ENCODE results near the gene THEM4. TPM values are rescaled to one million over a fixed set of nuclear protein-coding genes. Genes with fewer than 3 reads are reported as not detected.

THEM4 gene
- total and polyA plus RNA-seq, 7 experiments from 2014 or later = 37.6 to 143 (median 113) TPM

DNA sequence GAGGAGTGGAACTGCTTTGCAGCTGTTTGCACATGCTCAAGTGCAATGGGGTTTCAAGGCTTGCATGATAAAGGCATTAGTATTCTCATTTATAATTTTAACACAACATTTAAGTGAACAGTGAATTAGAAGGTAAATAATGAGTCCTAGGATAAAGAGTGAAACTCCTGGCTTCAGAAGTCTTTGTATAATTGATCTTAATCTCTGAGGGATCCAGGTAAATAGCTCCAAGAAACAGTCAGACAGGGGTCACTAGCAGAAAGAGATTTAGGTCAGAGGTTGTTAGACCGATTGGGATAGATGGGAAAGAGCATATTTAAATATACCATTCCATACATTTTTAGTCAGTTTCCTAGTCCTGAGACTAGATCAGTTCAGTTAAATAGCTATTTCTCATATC is 14.1 kb upstream of the THEM4 start:
- ATAC-seq = no peak
- peak overlapping the region in 3 of 9 donors; percentile 32 to 77 (median 35) for H3K27ac Mint-ChIP-seq

DNA sequence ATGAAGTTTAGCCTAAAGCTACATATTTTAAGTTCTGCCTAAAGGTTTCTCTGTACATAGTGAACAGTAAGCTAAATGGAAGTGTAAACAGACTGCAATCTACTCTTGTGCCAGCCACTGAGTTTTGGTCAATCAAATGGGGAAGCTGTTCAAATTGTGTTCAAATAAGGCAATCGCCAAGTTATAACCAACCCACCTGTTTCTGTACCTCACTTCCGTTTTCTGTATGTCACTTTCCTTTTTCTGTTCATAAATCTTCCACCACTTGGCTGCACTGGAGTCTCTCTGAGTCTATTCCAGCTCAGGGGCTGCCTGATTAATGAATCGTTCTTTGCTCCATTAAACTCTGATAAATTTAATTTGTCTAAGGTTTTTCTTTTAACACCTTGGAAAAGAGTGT is 10.8 kb upstream of the THEM4 start:
- Mint-ChIP-seq H3K27ac (peak overlapping the region in 3 of 9 donors; percentile 13 to 56 (median 32)), H3K36me3 (no peaks in the 10 kb centered on the region), H3K9me3 (no peaks in the 10 kb centered on the region), H3K4me3 (no peak overlapping the region), H3K27me3 (peaks cover 0 to 9% (median 0%) of the 10 kb centered on the region in 5 donors), H3K4me1 (peaks cover 5 to 15% (median 11%) of the 10 kb centered on the region in 7 donors)
- ChIA-PET CTCF (interaction anchor here (1.0 to 1.1 kb wide), 2 partner anchors 13 to 21 kb away, joined by 3 read pairs; no protein-coding TSS in a partner anchor), POLR2A (interaction anchor here (0.6 to 1.4 kb wide), 4 partner anchors 10 to 115 kb away, joined by 3 to 9 read pairs (median 3); no protein-coding TSS in a partner anchor)
- DNase-seq (no peak), ATAC-seq (peak; percentile 16)
- Histone ChIP-seq H3K27me3 (ENCODE audit: control insufficient read depth in 2 of 2, insufficient read depth in 2 of 2, low read length in 2 of 2) (no peaks in the 10 kb centered on the region), H3K9me3 (ENCODE audit: control insufficient read depth in 2 of 3, low read length in 3 of 3) (no peaks in the 10 kb centered on the region), H3K36me3 (ENCODE audit: control insufficient read depth in 2 of 3, insufficient read depth in 3 of 3, low read length in 3 of 3) (no peaks in the 10 kb centered on the region), H3K4me3 (ENCODE audit: low read length) (no peak overlapping the region), H3K4me1 (ENCODE audit: control insufficient read depth in 2 of 2, insufficient read depth in 2 of 2, low read length in 2 of 2) (peaks cover 2 to 5% of the 10 kb centered on the region in 2 donors), H3K27ac (ENCODE audit: low read depth, low read length) (no peak overlapping the region)
- intact Hi-C loops (cut with micrococcal nuclease) = no loop called here

More for the DNA sequence above, 14.1 kb upstream of the THEM4 start:
- H3K4me3 Mint-ChIP-seq = no peak overlapping the region
- DNase-seq = no peak
- Histone ChIP-seq H3K27me3 (ENCODE audit: control insufficient read depth in 2 of 2, insufficient read depth in 2 of 2, low read length in 2 of 2) (no peaks in the 10 kb centered on the region), H3K4me3 (ENCODE audit: low read length) (no peak overlapping the region), H3K9me3 (ENCODE audit: control insufficient read depth in 2 of 3, low read length in 3 of 3) (no peaks in the 10 kb centered on the region), H3K4me1 (ENCODE audit: control insufficient read depth in 2 of 2, insufficient read depth in 2 of 2, low read length in 2 of 2) (peaks cover 5 to 10% of the 10 kb centered on the region in 2 donors), H3K36me3 (ENCODE audit: control insufficient read depth in 2 of 3, insufficient read depth in 3 of 3, low read length in 3 of 3) (no peaks in the 10 kb centered on the region), H3K27ac (ENCODE audit: low read depth, low read length) (no peak overlapping the region)
- peaks cover 9 to 27% (median 17%) of the 10 kb centered on the region in 7 donors for H3K4me1 Mint-ChIP-seq
- ChIA-PET CTCF (interaction anchor here (1.2 kb wide), 2 partner anchors 11 to 44 kb away, joined by 4 to 5 read pairs; no protein-coding TSS in a partner anchor), POLR2A (interaction anchor here (1.5 to 3.0 kb wide), 2 partner anchors 10 to 15 kb away, joined by 3 to 10 read pairs; partner anchors contain the start of gene THEM4)
- H3K27me3 Mint-ChIP-seq = peaks cover 0 to 1% (median 0%) of the 10 kb centered on the region in 5 donors
- H3K9me3 Mint-ChIP-seq = no peaks in the 10 kb centered on the region
- intact Hi-C loops (cut with micrococcal nuclease) = no loop called here
- H3K36me3 Mint-ChIP-seq = no peaks in the 10 kb centered on the region

DNA sequence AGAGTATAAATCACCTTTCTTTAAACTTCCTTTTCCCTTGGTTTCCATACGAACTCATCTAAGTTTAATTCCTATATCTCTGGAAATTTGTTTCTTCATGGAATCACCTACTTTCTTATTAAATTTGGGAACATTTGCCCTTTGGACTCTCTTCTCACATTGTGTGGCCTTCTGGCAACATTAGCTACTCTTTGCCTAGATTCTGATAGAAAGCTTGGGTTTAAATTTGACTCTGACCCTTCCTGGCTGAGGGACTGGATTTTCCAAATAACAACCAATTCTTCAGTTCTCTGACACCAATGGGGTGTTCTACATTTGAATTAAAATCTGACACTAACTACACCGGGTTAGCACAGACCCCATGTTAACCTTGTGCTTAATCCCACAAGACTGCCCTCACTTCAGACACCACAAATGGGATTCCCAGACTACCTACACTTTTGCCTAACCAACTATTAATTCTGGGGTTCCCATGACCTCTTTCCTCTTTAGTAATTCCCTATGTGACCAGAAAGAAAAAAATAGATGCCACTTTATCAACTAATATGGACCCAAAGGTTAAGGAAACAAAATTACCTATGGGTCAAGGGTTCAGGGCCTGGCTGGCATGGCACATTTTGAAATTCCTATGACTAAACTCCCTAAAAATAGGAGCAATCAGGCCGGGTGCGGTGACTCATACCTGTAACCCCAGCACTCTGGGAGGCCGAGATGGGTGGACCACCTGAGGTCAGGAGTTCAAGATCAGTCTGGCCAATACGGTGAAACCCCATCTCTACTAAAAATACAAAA is 9.7 kb upstream of the THEM4 start:
- Histone ChIP-seq H3K4me1 (ENCODE audit: control insufficient read depth in 2 of 2, insufficient read depth in 2 of 2, low read length in 2 of 2) (no peaks in the 10 kb centered on the region), H3K9me3 (ENCODE audit: control insufficient read depth in 2 of 3, low read length in 3 of 3) (no peaks in the 10 kb centered on the region), H3K27me3 (ENCODE audit: control insufficient read depth in 2 of 2, insufficient read depth in 2 of 2, low read length in 2 of 2) (no peaks in the 10 kb centered on the region), H3K27ac (ENCODE audit: low read depth, low read length) (no peak overlapping the region), H3K36me3 (ENCODE audit: control insufficient read depth in 2 of 3, insufficient read depth in 3 of 3, low read length in 3 of 3) (no peaks in the 10 kb centered on the region), H3K4me3 (ENCODE audit: low read length) (no peak overlapping the region)
- CTCF ChIA-PET = no interaction called here
- intact Hi-C loops (cut with micrococcal nuclease) = no loop called here
- no peak for ATAC-seq
- POLR2A ChIA-PET = interaction anchor here (1.3 kb wide), 1 partner anchor 116 kb away, joined by 3 read pairs; no protein-coding TSS in a partner anchor
- Mint-ChIP-seq H3K9me3 (no peaks in the 10 kb centered on the region), H3K4me1 (peaks cover 0 to 11% (median 6%) of the 10 kb centered on the region in 7 donors), H3K4me3 (no peak overlapping the region), H3K27me3 (peaks cover 0 to 9% (median 0%) of the 10 kb centered on the region in 5 donors), H3K27ac (no peak overlapping the region), H3K36me3 (no peaks in the 10 kb centered on the region)
- DNase-seq = no peak

DNA sequence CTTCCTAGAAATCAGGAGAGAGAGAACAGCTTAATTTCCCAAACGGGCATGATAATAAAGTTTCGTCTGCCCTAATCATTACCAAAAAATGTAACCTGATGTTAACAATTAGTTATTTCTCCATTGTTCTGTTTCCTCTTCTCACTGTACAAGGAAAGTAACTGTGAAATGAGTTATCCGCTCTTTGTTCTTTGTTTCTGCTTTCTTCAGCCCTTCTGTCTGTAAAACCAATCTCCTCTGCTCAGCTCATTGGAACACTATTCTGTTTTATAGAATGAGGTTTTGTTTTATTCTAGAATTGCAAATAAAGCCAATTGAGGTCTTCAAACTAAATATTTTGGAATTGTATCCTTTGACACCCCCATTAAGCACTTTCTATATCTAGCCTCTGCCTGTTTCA is 8.8 kb upstream of the THEM4 start:
- ChIA-PET POLR2A (interaction anchor here (1.6 kb wide), 1 partner anchor 10 kb away, joined by 8 read pairs; the partner anchor contains the start of gene THEM4), CTCF (interaction anchor here (0.5 kb wide), 1 partner anchor 9 kb away, joined by 3 read pairs; the partner anchor contains the start of gene THEM4)
- Mint-ChIP-seq H3K4me1 (peaks cover 0 to 11% (median 6%) of the 10 kb centered on the region in 7 donors), H3K9me3 (no peaks in the 10 kb centered on the region), H3K27ac (no peak overlapping the region), H3K27me3 (peaks cover 0 to 9% (median 0%) of the 10 kb centered on the region in 5 donors), H3K4me3 (no peak overlapping the region), H3K36me3 (no peaks in the 10 kb centered on the region)
- no peaks in the 10 kb centered on the region for H3K9me3 ChIP-seq (ENCODE audit: control insufficient read depth in 2 of 3, low read length in 3 of 3)
- H3K4me3 ChIP-seq (ENCODE audit: low read length) = no peak overlapping the region
- no peaks in the 10 kb centered on the region for H3K36me3 ChIP-seq (ENCODE audit: control insufficient read depth in 2 of 3, insufficient read depth in 3 of 3, low read length in 3 of 3)
- ATAC-seq (no peak), DNase-seq (no peak)
- intact Hi-C loops (cut with micrococcal nuclease) = no loop called here
- no peaks in the 10 kb centered on the region for H3K27me3 ChIP-seq (ENCODE audit: control insufficient read depth in 2 of 2, insufficient read depth in 2 of 2, low read length in 2 of 2)
- H3K4me1 ChIP-seq (ENCODE audit: control insufficient read depth in 2 of 2, insufficient read depth in 2 of 2, low read length in 2 of 2) = no peaks in the 10 kb centered on the region
- no peak overlapping the region for H3K27ac ChIP-seq (ENCODE audit: low read depth, low read length)

DNA sequence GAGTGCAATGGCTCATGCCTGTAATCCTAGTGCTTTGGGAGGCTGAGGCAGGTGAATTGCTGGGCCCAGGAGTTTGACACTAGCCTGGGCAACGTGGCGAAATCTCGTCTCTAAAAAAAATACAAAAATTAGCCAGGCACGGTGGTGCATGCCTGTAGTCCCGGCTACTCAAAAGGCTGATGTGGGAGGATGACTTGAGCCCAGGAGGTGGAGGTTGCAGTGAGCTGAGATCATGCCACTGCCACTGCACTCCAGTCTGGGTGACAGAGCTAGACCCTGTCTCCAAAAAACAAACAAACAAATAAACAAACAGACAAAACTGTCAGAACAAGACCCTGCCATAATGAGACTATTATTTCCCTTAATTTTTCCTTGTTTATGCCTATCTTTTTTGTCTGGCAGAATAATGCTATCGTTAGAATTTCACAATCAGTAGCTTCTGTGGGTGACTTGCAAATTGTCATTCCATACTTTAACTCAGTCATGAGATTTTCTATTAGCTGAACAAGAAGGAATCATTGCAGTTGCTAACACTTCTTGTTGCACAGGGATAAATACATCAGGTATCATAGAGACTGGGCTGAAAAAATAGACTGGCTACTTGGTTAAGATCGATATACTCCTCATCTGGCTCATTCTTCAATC is 7.5 kb upstream of the THEM4 start:
- no peaks in the 10 kb centered on the region for H3K9me3 ChIP-seq (ENCODE audit: control insufficient read depth in 2 of 3, low read length in 3 of 3)
- H3K27me3 ChIP-seq (ENCODE audit: control insufficient read depth in 2 of 2, insufficient read depth in 2 of 2, low read length in 2 of 2) = no peaks in the 10 kb centered on the region
- H3K4me1 Mint-ChIP-seq = peaks cover 0 to 9% (median 4%) of the 10 kb centered on the region in 7 donors
- H3K36me3 Mint-ChIP-seq = no peaks in the 10 kb centered on the region
- H3K4me3 Mint-ChIP-seq = no peak overlapping the region
- CTCF ChIA-PET = interaction anchor here (1.7 kb wide), 1 partner anchor 13 kb away, joined by 5 read pairs; no protein-coding TSS in a partner anchor
- no peak overlapping the region for H3K27ac Mint-ChIP-seq
- no peak overlapping the region for H3K4me3 ChIP-seq (ENCODE audit: low read length)
- no peak overlapping the region for H3K27ac ChIP-seq (ENCODE audit: low read depth, low read length)
- ATAC-seq (no peak), DNase-seq (no peak)
- no peaks in the 10 kb centered on the region for H3K4me1 ChIP-seq (ENCODE audit: control insufficient read depth in 2 of 2, insufficient read depth in 2 of 2, low read length in 2 of 2)
- intact Hi-C loops (cut with micrococcal nuclease) = no loop called here
- no peaks in the 10 kb centered on the region for H3K9me3 Mint-ChIP-seq
- POLR2A ChIA-PET = interaction anchor here (0.7 to 1.6 kb wide), 3 partner anchors 8 to 19 kb away, joined by 5 to 8 read pairs (median 5); partner anchors contain the start of gene THEM4
- no peaks in the 10 kb centered on the region for H3K36me3 ChIP-seq (ENCODE audit: control insufficient read depth in 2 of 3, insufficient read depth in 3 of 3, low read length in 3 of 3)
- peaks cover 0 to 9% (median 0%) of the 10 kb centered on the region in 5 donors for H3K27me3 Mint-ChIP-seq

DNA sequence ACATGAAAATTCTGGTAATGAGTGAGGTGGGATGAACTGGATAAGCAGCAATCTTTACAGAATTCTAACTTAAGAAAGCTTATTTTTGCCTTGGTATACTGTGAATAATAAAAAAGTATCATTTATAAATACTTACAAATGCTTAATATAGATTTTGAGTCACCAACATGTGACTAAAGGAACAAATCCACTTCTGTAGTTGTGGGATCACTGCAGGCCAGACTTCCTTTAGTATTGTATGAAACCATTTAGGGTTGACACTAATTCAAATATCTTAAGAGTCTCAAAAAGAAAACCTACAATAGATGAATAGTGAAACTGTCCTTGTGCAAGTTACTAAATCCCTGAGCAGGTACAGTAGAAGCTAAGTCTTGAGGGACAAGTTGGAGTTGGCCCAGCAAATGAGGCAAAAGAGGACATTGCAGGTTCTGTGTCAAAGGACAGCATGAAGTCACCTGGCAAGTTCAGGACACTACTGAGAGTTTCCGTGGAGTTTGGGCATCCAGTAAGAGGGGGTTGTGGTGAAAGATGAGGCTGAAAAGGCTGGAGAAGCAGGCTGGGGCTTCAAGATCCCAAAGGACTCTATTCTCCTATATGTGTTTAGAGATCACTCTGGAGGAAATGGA is 5.9 kb upstream of the THEM4 start:
- H3K27me3 Mint-ChIP-seq = peaks cover 0 to 14% (median 0%) of the 10 kb centered on the region in 5 donors
- H3K4me1 Mint-ChIP-seq = peaks cover 0 to 5% (median 3%) of the 10 kb centered on the region in 7 donors
- ChIA-PET POLR2A (interaction anchor here (1.0 to 1.1 kb wide), 2 partner anchors 10 to 17 kb away, joined by 3 read pairs; no protein-coding TSS in a partner anchor), CTCF (interaction anchor here (1.7 kb wide), 1 partner anchor 15 kb away, joined by 5 read pairs; no protein-coding TSS in a partner anchor)
- H3K27ac Mint-ChIP-seq = peak overlapping the region in 2 of 9 donors; percentile 0 to 70
- Histone ChIP-seq H3K4me1 (ENCODE audit: control insufficient read depth in 2 of 2, insufficient read depth in 2 of 2, low read length in 2 of 2) (no peaks in the 10 kb centered on the region), H3K36me3 (ENCODE audit: control insufficient read depth in 2 of 3, insufficient read depth in 3 of 3, low read length in 3 of 3) (no peaks in the 10 kb centered on the region), H3K9me3 (ENCODE audit: control insufficient read depth in 2 of 3, low read length in 3 of 3) (no peaks in the 10 kb centered on the region), H3K27me3 (ENCODE audit: control insufficient read depth in 2 of 2, insufficient read depth in 2 of 2, low read length in 2 of 2) (no peaks in the 10 kb centered on the region), H3K4me3 (ENCODE audit: low read length) (no peak overlapping the region), H3K27ac (ENCODE audit: low read depth, low read length) (no peak overlapping the region)
- intact Hi-C loops (cut with micrococcal nuclease) = no loop called here
- H3K9me3 Mint-ChIP-seq = no peaks in the 10 kb centered on the region
- no peaks in the 10 kb centered on the region for H3K36me3 Mint-ChIP-seq
- no peak for DNase-seq
- ATAC-seq = no peak
- H3K4me3 Mint-ChIP-seq = no peak overlapping the region

Measured in naive thymus-derived CD4-positive, alpha-beta T cell (primary cell).